HL-60/S4 treated with retinoic acid at 250 ng/mL for 4 days and 3 days (cell line): Measurements from ENCODE around the gene SNAI1.

ENCODE experiments used
- in situ Hi-C: fragments of 300-500 bp; cut with MboI; formaldehyde crosslinking; loops from 2 replicates; pipeline ENCODE4 v1.7.0; 2022; ENCODE audit warnings: low sequenced_read_pairs

SNAI1 gene

DNA sequence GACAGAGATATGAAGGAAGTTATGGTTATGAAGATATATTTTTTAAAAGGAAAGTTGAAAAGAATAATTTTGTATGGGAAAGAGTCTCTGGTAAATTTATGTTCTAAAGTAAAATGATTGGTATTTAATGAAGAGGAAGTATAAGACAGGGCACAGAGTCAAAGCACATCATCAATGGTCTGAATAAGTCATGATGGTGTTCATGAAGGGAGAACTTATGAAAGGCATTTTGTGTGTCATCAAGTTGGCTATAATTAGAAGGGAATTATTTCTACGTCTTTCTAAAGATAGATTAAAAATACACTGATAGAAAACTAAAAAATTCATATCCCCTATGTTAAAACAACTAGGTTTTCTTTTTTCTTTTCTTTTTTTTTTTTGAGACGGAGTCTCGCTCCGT lies 21.4 kb upstream of the SNAI1 start:
- in situ Hi-C loops = no loop called here

DNA sequence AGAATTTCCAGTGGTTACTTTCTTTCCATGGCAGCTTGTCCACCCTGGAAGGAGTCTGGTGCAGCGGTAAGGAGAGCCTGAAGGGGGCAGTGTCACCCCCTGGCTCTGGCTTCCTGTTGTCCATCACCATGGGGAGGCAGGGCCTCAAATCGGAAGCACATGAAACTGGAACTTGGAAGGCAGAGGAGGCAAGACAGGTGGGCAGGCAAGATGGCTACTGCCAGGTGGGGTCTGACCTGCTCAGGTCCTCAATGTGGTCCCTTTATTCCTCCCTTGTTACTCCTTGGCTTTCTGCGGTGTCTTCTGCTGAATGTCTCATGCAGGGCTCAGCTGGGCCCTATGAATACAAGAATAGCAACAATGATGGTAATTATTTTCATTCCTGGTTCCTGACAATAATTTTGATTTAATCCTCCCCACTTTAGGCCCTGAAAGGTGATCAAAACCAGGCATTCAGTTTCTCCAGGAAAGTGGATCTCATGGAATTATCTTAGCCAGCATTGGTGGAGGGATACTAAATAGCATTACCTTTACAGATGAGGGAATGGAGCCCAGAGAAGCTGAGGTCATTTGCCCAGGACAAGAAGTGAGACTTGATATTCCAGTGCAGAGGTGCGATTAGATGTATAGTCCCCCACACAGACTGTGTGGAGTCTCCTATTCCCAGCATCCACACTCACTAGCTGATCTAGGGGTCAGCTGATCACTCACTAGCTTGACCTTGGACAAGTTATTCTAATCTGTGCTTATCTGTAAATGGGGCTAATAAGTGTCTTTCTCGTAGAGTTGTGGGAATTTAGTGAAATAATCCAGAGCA lies 17.6 kb upstream of the SNAI1 start:
- in situ Hi-C loops = no loop called here

GRCh38 chr20:49965781-49966305 lies 16.9 kb upstream of the SNAI1 start:
- in situ Hi-C loops = no loop called here

- in situ Hi-C loops = no loop called here
Observed at GRCh38 chr20:49966861-49967260, 15.9 kb upstream of the SNAI1 start.

GRCh38 chr20:49969234-49969633 lies 13.5 kb upstream of the SNAI1 start:
- in situ Hi-C loops = no loop called here

GRCh38 chr20:49969946-49970345 lies 12.8 kb upstream of the SNAI1 start:
- in situ Hi-C loops = loop anchor here (10.0 kb wide), 1 partner anchor 195 kb away; no protein-coding TSS in a partner anchor

DNA sequence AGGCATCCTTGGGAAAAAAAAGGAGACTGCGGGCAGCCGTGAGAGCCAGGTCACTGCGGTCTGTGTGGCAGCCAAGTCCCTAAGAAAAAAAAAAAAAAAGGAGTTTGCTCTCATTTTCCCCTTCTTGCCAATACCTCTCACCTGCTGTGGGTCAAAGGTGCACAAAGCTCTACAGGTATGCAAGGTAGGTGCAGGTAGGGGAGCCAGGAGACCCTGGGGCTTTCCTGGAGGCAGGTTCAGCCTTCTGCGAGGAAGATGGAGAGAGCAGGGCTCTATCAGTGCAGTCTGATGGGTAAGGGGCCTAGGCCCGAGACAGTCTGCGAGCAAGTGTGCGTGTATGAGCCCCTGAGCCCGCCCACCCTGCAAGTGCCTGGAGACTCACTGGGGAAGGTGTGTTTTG lies 12.3 kb upstream of the SNAI1 start:
- in situ Hi-C loops = loop anchor here (10.0 kb wide), 1 partner anchor 194 kb away; no protein-coding TSS in a partner anchor

DNA sequence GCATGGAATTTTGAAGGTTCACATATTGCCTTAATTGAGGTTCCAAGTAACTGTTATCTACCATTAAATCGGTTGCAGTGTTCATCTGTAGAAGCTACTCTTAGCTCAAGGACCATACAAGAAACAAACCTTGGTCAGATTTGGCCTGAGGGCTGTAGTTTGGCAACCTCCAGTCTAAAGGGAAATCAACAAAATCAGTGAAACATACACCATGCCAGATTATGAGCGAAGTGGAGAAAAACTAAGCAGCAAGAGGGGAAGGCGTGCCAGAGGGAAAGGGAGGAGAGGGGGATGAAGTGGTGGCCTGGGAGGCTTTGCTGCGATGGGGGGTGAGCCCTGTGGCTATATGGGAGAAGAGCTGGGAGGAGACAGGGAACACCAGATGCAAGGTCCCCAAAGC lies 8.8 kb upstream of the SNAI1 start:
- in situ Hi-C loops = loop anchor here (10.0 kb wide), 1 partner anchor 191 kb away; no protein-coding TSS in a partner anchor

- in situ Hi-C loops = loop anchor here (10.0 to 25.0 kb wide), 2 partner anchors 188 to 486 kb away; no protein-coding TSS in a partner anchor
Observed at GRCh38 chr20:49976542-49976941, 6.2 kb upstream of the SNAI1 start.

- in situ Hi-C loops = loop anchor here (10.0 to 25.0 kb wide), 2 partner anchors 187 to 485 kb away; no protein-coding TSS in a partner anchor
Observed at GRCh38 chr20:49977740-49978139, 5.0 kb upstream of the SNAI1 start.

- in situ Hi-C loops = loop anchor here (10.0 to 25.0 kb wide), 2 partner anchors 186 to 484 kb away; no protein-coding TSS in a partner anchor
Observed at GRCh38 chr20:49978685-49979029, 4.1 kb upstream of the SNAI1 start.

DNA sequence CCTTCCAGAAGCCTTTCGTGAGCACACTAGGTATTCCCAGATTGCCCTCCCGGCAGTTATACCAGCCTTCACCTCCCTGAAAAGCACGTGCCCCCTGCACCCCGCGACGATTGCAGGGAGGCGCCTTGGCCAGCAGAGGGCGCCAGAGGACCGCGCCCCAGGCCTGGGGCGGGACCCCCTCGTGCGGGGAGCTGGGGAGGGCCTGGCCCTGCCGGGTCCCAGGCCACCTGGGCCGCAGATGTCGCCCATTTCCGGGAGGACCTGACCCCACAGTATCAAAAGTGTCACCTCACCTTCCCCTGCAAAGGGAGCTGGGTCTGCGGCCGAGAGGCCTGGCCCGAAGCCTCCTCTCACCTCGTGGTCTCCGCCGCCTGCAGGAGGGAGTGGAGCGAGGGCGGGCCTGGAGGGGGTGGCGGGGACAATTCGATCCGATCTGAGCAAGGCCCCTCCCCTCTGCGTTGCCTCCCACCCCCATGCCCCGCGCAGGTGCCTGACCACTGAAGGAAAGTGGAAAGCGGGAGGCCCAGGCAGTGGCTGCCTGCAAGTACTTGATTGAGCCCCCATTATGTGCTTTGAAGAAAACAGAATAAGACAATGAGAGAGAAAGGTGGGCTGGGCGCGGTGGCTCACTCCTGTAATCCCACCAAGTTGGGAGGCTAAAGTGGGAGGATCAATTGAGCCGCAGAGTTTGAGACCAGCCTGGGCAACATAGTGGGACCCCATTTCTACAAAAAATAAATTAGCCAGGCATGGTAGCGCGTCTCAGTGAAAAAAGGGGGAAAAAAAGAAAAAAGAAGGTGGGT lies 3.5 kb upstream of the SNAI1 start:
- in situ Hi-C loops = loop anchor here (10.0 to 25.0 kb wide), 2 partner anchors 186 to 483 kb away; no protein-coding TSS in a partner anchor

DNA sequence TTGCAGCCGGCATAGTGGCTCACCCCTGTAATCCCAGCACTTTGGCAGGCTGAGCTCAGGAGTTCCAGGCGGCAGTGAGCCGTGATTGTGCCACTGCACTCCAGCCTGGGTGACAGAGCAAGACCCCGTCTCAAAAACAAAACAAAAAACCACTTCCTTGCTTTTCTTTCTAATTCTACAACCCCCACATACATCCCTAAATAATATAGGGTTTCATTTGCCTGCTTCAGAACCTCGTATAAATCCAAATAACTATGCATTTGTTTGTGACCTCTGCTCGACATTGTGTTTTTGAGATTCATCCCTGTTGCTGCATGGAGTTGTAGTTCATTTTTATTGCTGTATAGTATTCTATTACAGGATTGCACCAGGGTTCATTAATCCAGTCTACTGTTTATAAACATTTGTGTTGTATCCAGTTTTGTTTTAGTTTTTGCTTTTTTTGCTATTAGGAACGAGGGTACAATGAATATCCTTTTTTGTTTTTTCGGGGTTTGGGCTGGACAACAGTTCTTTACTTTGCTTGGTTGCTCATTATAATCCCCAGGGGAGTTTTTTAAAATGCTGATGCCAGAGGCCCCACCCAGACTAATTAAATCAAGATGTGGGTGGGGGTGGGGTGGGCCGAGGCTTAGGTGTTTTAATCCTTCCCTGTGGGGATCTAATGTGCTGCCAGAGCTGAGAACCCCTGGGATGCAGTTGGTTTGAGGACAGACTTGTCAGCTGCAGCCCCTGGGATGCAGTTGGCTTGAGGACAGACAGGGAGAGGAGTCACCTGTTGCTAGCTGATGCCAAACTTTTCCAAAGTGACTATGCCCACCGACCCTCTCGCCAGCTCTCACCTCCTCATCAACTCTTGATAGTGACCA lies 2.4 kb upstream of the SNAI1 start:
- in situ Hi-C loops = loop anchor here (5.0 to 25.0 kb wide), 2 partner anchors 87 to 482 kb away; no protein-coding TSS in a partner anchor

GRCh38 chr20:49981218-49982071 lies 1.3 kb upstream of the SNAI1 start:
- in situ Hi-C loops = loop anchor here (5.0 to 25.0 kb wide), 2 partner anchors 86 to 481 kb away; no protein-coding TSS in a partner anchor

- in situ Hi-C loops = loop anchor here (5.0 to 25.0 kb wide), 2 partner anchors 85 to 480 kb away; no protein-coding TSS in a partner anchor
Observed at GRCh38 chr20:49982072-49982345, 771 bp upstream of the SNAI1 start.

GRCh38 chr20:49983123-49983847 lies 505 bp downstream of the SNAI1 start:
- in situ Hi-C loops = loop anchor here (5.0 to 25.0 kb wide), 2 partner anchors 84 to 479 kb away; no protein-coding TSS in a partner anchor

GRCh38 chr20:49983848-49984408 lies 1.1 kb downstream of the SNAI1 start:
- in situ Hi-C loops = loop anchor here (5.0 to 25.0 kb wide), 2 partner anchors 83 to 478 kb away; no protein-coding TSS in a partner anchor
